Thyroid gland (tissue), 4 donors: ENCODE measurements around the gene NUP85.

ENCODE experiments used
- CTCF ChIP-seq, 6 experiments: fragments of 200-600 bp in 3 of 6; fragments of 450-650 bp in 3 of 6; sonication (generic) in 3 of 6; IDR thresholded peaks; one replicate each; pipeline ENCODE4 v1.5.1; 2016 to 2019; ENCODE audit warnings: antibody characterized with exemption in 6 of 6, mild to moderate bottlenecking in 2 of 6, inconsistent platforms in 1 of 6, moderate library complexity in 1 of 6
- POLR2A ChIP-seq, 2 donors: fragments of 450-650 bp; IDR thresholded peaks; one replicate each; pipeline ENCODE4 v1.6.1; 2017; ENCODE audit warnings: antibody characterized with exemption in 2 of 2, mild to moderate bottlenecking in 2 of 2, moderate library complexity in 1 of 2

GRCh38 chr17:75232786-75233185 is 27.3 kb downstream of the NUP85 start:
- no peak for TF ChIP-seq CTCF (IDR thresholded peaks at IDR 0.05)
- no peak for TF ChIP-seq POLR2A (IDR thresholded peaks at IDR 0.05)
